MCF 10A (cell line): Measurements from ENCODE around the gene PPTC7. TPM values are rescaled to one million over a fixed set of nuclear protein-coding genes. Genes with fewer than 3 reads are reported as not detected.

Experiments used
- BruUV-seq: library from RNA; stranded (reverse); fragments of 400-500 nt; replicated peaks from 2 replicates; lab custom pipeline; 2021; lab: Mats Ljungman, UMichigan
- CTCF ChIA-PET: fragments of 300-600 bp; sonication (Branson Sonifier 250); formaldehyde crosslinking; extraction: SDS; loops from one replicate; lab custom pipeline; 2021; ENCODE audit warnings: antibody characterized with exemption, inconsistent platforms; lab: Yijun Ruan, JAX
- POLR2A ChIA-PET: fragments of 300-600, 350-650 bp; sonication (Branson Sonifier 250); formaldehyde crosslinking; extraction: SDS; loops from one replicate; lab custom pipeline; 2020; ENCODE audit warnings: antibody characterized with exemption, inconsistent platforms; lab: Yijun Ruan, JAX
- DNase-seq: peaks from one replicate; pipeline ENCODE4 v3.0.0-alpha.2; 2018; ENCODE audit not compliant: unreplicated experiment
- H3K27ac Mint-ChIP-seq: one replicate; pipeline ENCODE4 v1.8.0; 2022; ENCODE audit warnings: mild to moderate bottlenecking, low read depth, mixed read lengths; ENCODE audit not compliant: unreplicated experiment
- H3K27me3 Mint-ChIP-seq: one replicate; pipeline ENCODE4 v1.8.0; 2022; ENCODE audit warnings: mixed read lengths; ENCODE audit not compliant: insufficient read depth, unreplicated experiment
- H3K36me3 Mint-ChIP-seq: one replicate; pipeline ENCODE4 v1.8.0; 2022; ENCODE audit warnings: mild to moderate bottlenecking, moderate library complexity, mixed read lengths; ENCODE audit not compliant: insufficient read depth, unreplicated experiment
- H3K4me1 Mint-ChIP-seq: one replicate; pipeline ENCODE4 v1.8.0; 2022; ENCODE audit warnings: mixed read lengths; ENCODE audit not compliant: insufficient read depth, unreplicated experiment
- H3K4me3 Mint-ChIP-seq: one replicate; pipeline ENCODE4 v1.8.0; 2022; ENCODE audit warnings: mild to moderate bottlenecking, moderate library complexity, mixed read lengths; ENCODE audit not compliant: unreplicated experiment
- H3K9me3 Mint-ChIP-seq: one replicate; pipeline ENCODE4 v1.8.0; 2022; ENCODE audit warnings: mixed read lengths; ENCODE audit not compliant: unreplicated experiment
- intact Hi-C: fragments of 100-400 bp; cut with micrococcal nuclease; formaldehyde crosslinking; loops from 2 replicates; pipeline ENCODE4 v1.14.1; 2022
- total RNA-seq: library from RNA; stranded (reverse); gene quantifications from 2 replicates; pipeline ENCODE4 v1.2.3, GENCODE V29; 2022
- TF ChIP-seq, protein P1 (sequence below): fragments of 200-600 bp; IDR thresholded peaks from one replicate; pipeline ENCODE4 v1.8.0; 2022; ENCODE audit warnings: antibody characterized with exemption, mild to moderate bottlenecking; ENCODE audit not compliant: unreplicated experiment

The PPTC7 gene
- total RNA-seq, 1 experiment from 2014 or later = 36.5 TPM

DNA sequence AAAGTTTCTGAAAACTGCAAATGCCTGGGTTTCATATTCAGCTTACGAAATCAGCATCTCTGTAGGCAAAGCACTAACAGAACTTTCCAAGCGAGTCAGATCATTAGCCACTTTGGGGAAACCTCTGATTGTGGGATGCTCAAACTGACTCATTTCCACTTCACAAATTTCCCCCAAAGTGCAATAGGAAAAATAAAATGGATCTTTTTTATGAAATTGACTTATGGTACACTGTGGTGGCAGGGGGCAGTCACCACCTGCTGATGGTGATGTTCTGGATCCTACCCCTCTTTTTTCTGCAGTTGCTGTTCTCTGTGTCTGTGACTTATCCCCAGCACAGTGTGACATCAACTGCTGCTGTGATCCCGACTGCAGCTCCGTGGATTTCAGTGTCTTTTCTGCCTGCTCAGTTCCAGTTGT, 36.4 kb upstream of the PPTC7 start:
- H3K4me1 Mint-ChIP-seq = no peaks in the 10 kb centered on the region
- BruUV-seq = no TSS peak
- CTCF ChIA-PET = interaction anchor here (0.6 to 1.0 kb wide), 2 partner anchors 73 to 150 kb away, joined by 4 read pairs; no protein-coding TSS in a partner anchor
- POLR2A ChIA-PET = no interaction called here
- TF ChIP-seq, protein P1, sequence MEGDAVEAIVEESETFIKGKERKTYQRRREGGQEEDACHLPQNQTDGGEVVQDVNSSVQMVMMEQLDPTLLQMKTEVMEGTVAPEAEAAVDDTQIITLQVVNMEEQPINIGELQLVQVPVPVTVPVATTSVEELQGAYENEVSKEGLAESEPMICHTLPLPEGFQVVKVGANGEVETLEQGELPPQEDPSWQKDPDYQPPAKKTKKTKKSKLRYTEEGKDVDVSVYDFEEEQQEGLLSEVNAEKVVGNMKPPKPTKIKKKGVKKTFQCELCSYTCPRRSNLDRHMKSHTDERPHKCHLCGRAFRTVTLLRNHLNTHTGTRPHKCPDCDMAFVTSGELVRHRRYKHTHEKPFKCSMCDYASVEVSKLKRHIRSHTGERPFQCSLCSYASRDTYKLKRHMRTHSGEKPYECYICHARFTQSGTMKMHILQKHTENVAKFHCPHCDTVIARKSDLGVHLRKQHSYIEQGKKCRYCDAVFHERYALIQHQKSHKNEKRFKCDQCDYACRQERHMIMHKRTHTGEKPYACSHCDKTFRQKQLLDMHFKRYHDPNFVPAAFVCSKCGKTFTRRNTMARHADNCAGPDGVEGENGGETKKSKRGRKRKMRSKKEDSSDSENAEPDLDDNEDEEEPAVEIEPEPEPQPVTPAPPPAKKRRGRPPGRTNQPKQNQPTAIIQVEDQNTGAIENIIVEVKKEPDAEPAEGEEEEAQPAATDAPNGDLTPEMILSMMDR = no peak
- intact Hi-C loops = no loop called here
- H3K36me3 Mint-ChIP-seq = peaks cover 26% of the 10 kb centered on the region
- no peaks in the 10 kb centered on the region for H3K27me3 Mint-ChIP-seq
- H3K4me3 Mint-ChIP-seq = no peak overlapping the region
- no peaks in the 10 kb centered on the region for H3K9me3 Mint-ChIP-seq
- peak; percentile 2 for DNase-seq
- no peak overlapping the region for H3K27ac Mint-ChIP-seq

DNA sequence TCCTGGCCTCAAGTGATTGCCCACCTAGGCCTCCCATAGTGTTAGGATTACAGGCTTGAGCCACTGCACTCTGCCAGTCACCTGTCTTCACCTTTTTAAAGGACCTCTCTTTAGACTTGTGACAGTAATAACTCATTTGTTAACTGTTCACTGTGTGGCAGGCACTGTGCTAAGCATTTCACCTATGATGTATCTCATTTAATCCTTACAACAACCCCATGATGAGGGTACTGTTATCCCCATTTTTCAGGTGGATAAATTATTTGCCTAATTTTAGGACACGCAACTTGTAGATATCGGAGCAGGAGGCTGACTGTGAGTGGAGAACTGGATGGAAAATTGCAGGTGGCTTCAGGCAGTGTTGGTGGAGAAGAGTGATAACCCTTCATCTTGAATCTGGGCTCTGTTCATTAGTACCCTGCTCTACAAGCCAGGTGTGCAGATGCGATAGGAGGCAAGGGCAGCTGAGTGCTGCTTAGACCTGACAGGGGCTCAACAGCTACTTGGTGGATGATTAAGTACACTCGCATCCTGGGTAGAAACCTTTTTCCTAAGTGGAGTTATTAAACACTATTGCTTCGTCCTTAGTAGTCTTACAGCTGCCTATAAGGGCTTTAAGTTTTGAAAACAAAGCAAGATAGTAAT, 33.5 kb upstream of the PPTC7 start:
- TF ChIP-seq, protein P1 = no peak
- H3K27ac Mint-ChIP-seq = no peak overlapping the region
- peaks cover 22% of the 10 kb centered on the region for H3K36me3 Mint-ChIP-seq
- H3K9me3 Mint-ChIP-seq = no peaks in the 10 kb centered on the region
- DNase-seq = no peak
- H3K4me3 Mint-ChIP-seq = no peak overlapping the region
- intact Hi-C loops = no loop called here
- H3K4me1 Mint-ChIP-seq = no peaks in the 10 kb centered on the region
- BruUV-seq = no TSS peak
- H3K27me3 Mint-ChIP-seq = no peaks in the 10 kb centered on the region
- POLR2A ChIA-PET = no interaction called here
- CTCF ChIA-PET = interaction anchor here (0.6 to 1.2 kb wide), 4 partner anchors 15 to 141 kb away, joined by 3 to 7 read pairs (median 4); no protein-coding TSS in a partner anchor

DNA sequence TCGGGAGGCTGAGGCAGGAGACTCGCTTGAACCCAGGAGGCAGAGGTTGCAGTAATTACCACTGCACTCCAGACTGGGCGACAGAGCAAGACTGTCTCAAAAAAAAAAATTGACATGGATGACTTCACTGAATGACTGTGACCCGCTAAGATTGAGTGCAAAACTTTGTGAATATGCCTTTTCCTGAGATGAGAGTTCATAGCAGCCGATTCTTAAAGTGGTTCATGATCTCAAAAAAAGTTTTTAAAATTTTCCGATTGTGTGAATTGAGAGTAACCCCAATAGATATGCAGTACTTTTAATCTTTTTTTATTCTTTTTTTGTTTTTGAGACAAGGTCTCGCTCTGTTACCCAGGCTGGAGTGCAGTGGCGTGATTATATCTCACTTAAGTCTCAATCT, 32.1 kb upstream of the PPTC7 start:
- no TSS peak for BruUV-seq
- Mint-ChIP-seq H3K4me3 (peak overlapping the region; percentile 78), H3K4me1 (no peaks in the 10 kb centered on the region), H3K27me3 (no peaks in the 10 kb centered on the region), H3K36me3 (peaks cover 22% of the 10 kb centered on the region), H3K9me3 (no peaks in the 10 kb centered on the region), H3K27ac (no peak overlapping the region)
- ChIA-PET CTCF (interaction anchor here (0.6 to 1.3 kb wide), 3 partner anchors 12 to 64 kb away, joined by 3 to 7 read pairs (median 4); no protein-coding TSS in a partner anchor), POLR2A (interaction anchor here (0.6 to 2.1 kb wide), 7 partner anchors 36 to 273 kb away, joined by 3 to 17 read pairs (median 6); partner anchors contain the start of genes ARPC3, FAM216A, GPN3 and RAD9B)
- DNase-seq = no peak
- intact Hi-C loops = no loop called here
- TF ChIP-seq, protein P1 = no peak
